GM04504 (cell line): ENCODE results near the gene SKIC8.

Experiments used
- DNase-seq: peaks from one replicate; pipeline ENCODE4 v3.0.0-alpha.2; 2012; ENCODE audit warnings: low read depth

SKIC8 gene

DNA sequence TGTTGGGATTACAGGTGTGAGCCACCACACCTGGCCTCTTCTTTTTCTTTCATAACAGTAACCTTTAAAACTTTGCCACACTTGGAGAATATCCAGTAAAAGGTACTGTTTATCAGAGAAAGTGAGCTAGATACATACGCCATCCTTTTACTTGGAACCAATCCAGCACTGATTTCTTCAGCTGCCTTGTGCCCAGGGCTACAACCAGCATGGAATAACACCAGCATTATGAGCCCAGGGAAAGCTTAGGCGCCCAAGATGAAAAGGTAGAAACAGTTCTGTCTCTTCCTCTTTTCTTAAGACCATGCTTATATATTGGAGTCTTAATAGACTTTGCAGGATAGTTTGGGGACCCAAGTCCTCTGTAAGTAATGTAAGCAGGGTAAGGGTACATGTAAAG lies 8.4 kb downstream of the SKIC8 start:
- no peak for DNase-seq

- DNase-seq = no peak
Observed at GRCh38 chr15:78290222-78290621, 9.2 kb downstream of the SKIC8 start.

- no peak for DNase-seq
Observed at GRCh38 chr15:78284758-78285157, 14.7 kb downstream of the SKIC8 start.

GRCh38 chr15:78282324-78282723 lies 17.1 kb downstream of the SKIC8 start:
- DNase-seq = peak; percentile 40

GRCh38 chr15:78280319-78281072 lies 18.9 kb downstream of the SKIC8 start:
- no peak for DNase-seq

- no peak for DNase-seq
Observed at GRCh38 chr15:78276064-78276943, 23.1 kb downstream of the SKIC8 start.

GRCh38 chr15:78274994-78275393 lies 24.4 kb downstream of the SKIC8 start:
- DNase-seq = no peak

GRCh38 chr15:78272776-78273175 lies 26.6 kb downstream of the SKIC8 start:
- no peak for DNase-seq

- DNase-seq = no peak
Observed at GRCh38 chr15:78272316-78272715, 27.1 kb downstream of the SKIC8 start.

GRCh38 chr15:78266806-78267205 lies 32.6 kb downstream of the SKIC8 start:
- no peak for DNase-seq

DNA sequence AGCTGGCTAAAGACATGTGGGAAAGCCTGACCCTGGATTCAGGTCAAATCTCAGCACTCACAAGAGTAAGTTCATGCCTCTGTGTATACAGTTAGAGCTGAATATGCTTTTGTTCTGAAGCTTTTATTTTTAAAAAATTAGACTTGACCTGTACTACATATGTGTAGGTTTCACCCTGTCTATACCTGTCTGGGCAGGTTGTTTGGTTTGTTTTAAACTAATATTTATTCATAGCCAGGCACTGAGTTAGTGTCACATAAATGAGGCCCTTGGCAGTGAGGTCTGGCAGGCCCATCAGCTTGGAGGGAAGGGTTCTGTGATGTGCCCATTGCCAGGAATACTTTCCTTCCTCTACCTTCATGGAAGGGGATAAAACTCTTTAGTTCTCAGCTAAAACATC lies 33.2 kb downstream of the SKIC8 start:
- no peak for DNase-seq

DNA sequence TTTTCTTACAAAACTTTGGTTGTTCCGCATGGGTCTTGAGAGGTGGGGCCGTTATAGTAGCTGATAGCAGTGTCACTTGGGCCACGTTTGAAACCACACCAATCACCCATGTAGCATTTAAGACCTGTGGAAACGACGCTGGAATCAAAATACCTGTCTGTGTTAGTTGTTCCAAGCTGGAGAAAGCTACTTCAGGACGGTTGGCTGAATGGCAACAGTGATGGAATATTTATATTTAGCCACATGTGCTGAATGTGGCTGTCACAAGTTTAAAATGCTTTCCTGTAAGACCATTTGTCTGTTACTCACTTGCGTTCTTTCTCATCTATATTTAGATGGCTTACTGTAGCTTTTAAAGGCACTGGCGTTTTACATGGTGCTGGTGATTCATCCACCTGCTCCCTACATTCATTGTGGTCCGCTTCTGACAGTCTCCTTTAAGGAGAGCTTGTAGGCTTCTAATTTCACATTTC lies 33.6 kb downstream of the SKIC8 start:
- no peak for DNase-seq

DNA sequence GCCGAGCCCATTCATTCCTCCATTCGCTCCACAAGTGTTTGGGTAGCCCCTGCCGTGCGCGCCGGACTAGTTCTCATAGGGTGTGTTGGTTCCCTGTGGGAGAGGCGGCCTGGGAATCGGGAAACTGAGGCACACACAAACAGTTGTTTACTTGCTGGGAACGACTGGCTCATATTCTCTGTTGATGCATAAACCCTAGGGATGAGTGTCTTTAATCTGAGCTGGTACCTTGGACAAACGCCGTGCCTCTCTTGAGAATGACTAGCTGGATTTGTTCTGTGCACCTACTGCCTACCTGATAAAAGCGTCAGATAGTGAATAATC lies 34.3 kb downstream of the SKIC8 start:
- no peak for DNase-seq

DNA sequence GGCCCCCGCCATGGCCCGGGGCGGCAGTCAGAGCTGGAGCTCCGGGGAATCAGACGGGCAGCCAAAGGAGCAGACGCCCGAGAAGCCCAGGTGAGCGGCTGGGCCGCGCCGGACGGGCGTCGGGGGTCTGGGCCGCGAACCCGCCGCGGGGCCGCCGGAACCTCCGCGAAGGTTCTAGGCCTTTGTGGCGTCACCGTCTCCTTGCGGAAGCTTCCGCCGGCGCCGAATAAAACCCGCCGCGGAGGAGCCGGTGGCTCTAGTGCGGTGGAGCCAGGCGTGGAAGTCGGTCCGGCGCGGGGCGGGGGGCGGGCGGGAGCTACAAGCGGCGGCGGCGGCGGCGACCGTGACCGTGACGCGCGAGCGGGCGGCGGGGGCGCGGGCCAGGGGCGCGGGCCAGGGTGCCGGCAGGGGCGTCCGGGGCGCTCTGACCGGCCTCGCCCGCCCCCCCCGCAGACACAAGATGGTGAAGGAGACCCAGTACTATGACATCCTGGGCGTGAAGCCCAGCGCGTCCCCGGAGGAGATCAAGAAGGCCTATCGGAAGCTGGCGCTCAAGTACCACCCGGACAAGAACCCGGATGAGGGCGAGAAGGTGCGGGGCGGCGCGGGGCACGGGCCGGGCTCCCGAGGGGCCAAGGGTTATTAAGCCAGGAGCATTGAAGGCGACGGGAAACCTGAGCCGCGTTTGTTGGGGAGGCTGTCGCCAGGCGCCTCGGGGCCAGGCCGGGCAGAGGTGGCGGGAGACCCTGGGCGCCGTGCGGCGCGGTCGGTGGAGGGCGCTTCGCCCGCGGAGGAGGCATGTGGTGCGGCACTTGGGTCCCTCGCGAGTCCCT lies 34.9 kb downstream of the SKIC8 start, which contains the start of gene DNAJA4:
TSS of gene DNAJA4 (plus strand) at position 259 of the 833 bp plus-strand sequence. CDS start at position 461, 202 bp downstream.
- no peak for DNase-seq

DNA sequence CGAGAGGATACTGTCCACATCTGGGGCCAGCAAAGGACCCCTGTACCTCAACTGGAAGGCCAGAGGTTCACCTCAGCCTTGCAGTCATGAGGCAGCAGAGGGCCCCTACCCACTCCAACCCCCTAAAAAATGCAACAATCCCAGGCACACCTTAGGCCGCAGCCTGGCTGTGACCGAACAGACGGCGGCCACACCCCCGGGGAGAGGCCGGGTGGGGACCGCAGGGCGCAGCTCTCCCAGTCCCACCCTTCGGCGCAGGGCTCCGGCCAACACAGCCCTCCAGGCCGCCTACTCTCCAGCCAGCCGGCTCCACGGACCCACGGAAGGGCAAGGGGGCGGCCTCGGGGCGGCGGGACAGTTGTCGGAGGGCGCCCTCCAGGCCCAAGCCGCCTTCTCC lies 35.5 kb downstream of the SKIC8 start:
- DNase-seq = no peak

GRCh38 chr15:78263351-78263781 lies 36.0 kb downstream of the SKIC8 start:
- no peak for DNase-seq

DNA sequence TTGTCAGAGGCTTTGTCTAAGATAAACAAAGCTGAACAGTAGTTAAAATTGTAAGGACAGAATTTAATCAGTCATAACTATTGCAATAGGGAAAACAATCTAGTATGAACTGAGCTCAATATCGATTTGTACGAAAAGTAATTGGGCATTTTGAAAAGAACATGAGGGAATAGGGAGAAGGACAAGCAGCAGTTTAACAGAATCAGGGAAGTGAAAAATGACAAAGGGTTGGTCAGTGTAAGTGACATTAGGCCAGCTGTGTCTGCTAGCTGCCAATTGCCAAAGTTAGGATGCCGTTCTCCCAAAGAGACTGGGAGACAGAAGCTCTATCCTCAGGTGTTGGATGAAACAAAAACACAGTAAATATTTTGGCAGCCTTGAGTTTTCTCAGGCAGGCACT lies 38.3 kb downstream of the SKIC8 start:
- DNase-seq = no peak

DNA sequence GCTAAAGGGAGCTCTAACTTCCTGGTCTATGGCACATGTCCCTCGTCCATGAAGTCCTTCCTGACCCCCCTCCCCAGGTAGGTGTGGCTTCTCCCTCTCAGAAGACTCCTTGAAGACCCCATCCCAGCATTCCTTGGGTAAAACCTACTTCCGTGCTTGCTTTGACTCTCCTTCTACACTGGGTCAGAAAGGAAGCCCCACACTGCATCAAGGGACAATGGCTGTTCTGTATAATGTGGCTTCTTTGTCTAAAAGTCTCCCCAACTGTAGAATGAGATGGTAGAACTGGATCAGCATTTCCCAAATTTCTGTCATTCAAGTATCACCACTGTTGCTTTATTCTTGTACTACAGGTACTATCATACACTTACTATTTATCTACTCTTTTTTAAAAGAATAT lies 38.9 kb downstream of the SKIC8 start:
- no peak for DNase-seq

GRCh38 chr15:78259232-78259631 lies 40.2 kb downstream of the SKIC8 start:
- no peak for DNase-seq

GRCh38 chr15:78257681-78258080 lies 41.7 kb downstream of the SKIC8 start:
- DNase-seq = no peak

- no peak for DNase-seq
Observed at GRCh38 chr15:78256044-78256437, 43.4 kb downstream of the SKIC8 start.

- DNase-seq = no peak
Observed at GRCh38 chr15:78255421-78256043, 43.9 kb downstream of the SKIC8 start.
